Measurements from ENCODE around the gene LPP.

DNA sequence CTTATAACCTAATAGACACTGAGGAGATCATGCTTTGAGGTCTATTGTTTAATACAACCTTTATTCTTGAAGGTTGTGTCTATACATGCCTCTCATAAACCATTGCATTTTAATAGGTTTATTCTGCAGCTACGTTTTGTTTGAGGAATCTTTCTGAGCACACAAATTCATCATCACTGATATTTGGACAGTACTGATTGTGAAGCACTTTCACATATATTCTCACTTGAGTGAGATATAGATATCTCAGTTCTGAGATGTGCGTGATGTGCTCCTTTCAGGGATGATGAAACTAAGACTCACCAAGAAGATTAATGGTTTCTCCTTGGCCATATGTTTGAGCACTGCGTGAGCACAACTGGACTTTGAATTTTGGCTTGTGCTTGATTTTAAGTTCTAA lies 374.4 kb downstream of the LPP start:
- TF ChIP-seq BHLHE40 (IDR thresholded peaks at IDR 0.05; ENCODE audit: borderline replicate concordance) (no peak), SP1 (IDR thresholded peaks at IDR 0.05) (no peak), SUZ12 (IDR thresholded peaks at IDR 0.05) (no peak), FOXA1 (IDR thresholded peaks at IDR 0.05) (no peak), FOXM1 (IDR thresholded peaks at IDR 0.05; ENCODE audit: borderline replicate concordance) (no peak), FOXK2 (IDR thresholded peaks at IDR 0.05) (no peak), TARDBP (IDR thresholded peaks at IDR 0.05) (no peak), ARNT (IDR thresholded peaks at IDR 0.05) (no peak), ZNF384 (IDR thresholded peaks at IDR 0.05) (no peak), LEF1 (IDR thresholded peaks at IDR 0.05; ENCODE audit: borderline replicate concordance) (no peak), PKNOX1 (IDR thresholded peaks at IDR 0.05) (no peak), CTBP1 (IDR thresholded peaks at IDR 0.05; ENCODE audit: borderline replicate concordance) (no peak), HDGF (IDR thresholded peaks at IDR 0.05; ENCODE audit: borderline replicate concordance) (no peak)
